Calu3 (cell line): Measurements from ENCODE around the gene NCBP2L. TPM values are rescaled to one million over a fixed set of nuclear protein-coding genes. Genes with fewer than 3 reads are reported as not detected.

Source experiments
- BruUV-seq: library from RNA; stranded (reverse); fragments of 400-500 nt; replicated peaks from 2 replicates; lab custom pipeline; 2021; lab: Mats Ljungman, UMichigan
- CTCF ChIA-PET: fragments of 300-600 bp; sonication (Branson Sonifier 250); formaldehyde crosslinking; loops from one replicate; lab custom pipeline; 2022; ENCODE audit warnings: antibody characterized with exemption; lab: Charles Lee
- DNase-seq: peaks from one replicate; pipeline ENCODE4 v3.0.0; 2022
- H3K27ac Mint-ChIP-seq: one replicate; pipeline ENCODE4 v1.8.0; 2022; ENCODE audit warnings: mixed read lengths; ENCODE audit not compliant: unreplicated experiment
- H3K27me3 Mint-ChIP-seq: one replicate; pipeline ENCODE4 v1.8.0; 2022; ENCODE audit warnings: mixed read lengths; ENCODE audit not compliant: unreplicated experiment
- H3K36me3 Mint-ChIP-seq: one replicate; pipeline ENCODE4 v1.8.0; 2022; ENCODE audit warnings: mild to moderate bottlenecking, moderate library complexity, mixed read lengths; ENCODE audit not compliant: insufficient read depth, unreplicated experiment
- H3K4me1 Mint-ChIP-seq: one replicate; pipeline ENCODE4 v1.8.0; 2022; ENCODE audit warnings: mild to moderate bottlenecking, low read depth, mixed read lengths; ENCODE audit not compliant: unreplicated experiment
- H3K4me3 Mint-ChIP-seq: one replicate; pipeline ENCODE4 v1.8.0; 2022; ENCODE audit warnings: mild to moderate bottlenecking, low read depth, moderate library complexity, mixed read lengths; ENCODE audit not compliant: unreplicated experiment
- H3K9me3 Mint-ChIP-seq: one replicate; pipeline ENCODE4 v1.8.0; 2022; ENCODE audit warnings: low read depth, mixed read lengths; ENCODE audit not compliant: unreplicated experiment
- intact Hi-C: fragments of 100-400 bp; cut with micrococcal nuclease; formaldehyde crosslinking; loops from one replicate; pipeline ENCODE4 v1.10.0; 2022; ENCODE audit not compliant: unreplicated experiment
- total RNA-seq: library from RNA; stranded (reverse); gene quantifications from 2 replicates; pipeline ENCODE4 v1.2.3, GENCODE V29; 2022
- TF ChIP-seq, protein P1 (sequence below): fragments of 200-600 bp; IDR thresholded peaks from one replicate; pipeline ENCODE4 v1.8.0; 2022; ENCODE audit warnings: antibody characterized with exemption; ENCODE audit not compliant: unreplicated experiment

Gene NCBP2L
- total RNA-seq, 1 experiment from 2014 or later: not detected

DNA sequence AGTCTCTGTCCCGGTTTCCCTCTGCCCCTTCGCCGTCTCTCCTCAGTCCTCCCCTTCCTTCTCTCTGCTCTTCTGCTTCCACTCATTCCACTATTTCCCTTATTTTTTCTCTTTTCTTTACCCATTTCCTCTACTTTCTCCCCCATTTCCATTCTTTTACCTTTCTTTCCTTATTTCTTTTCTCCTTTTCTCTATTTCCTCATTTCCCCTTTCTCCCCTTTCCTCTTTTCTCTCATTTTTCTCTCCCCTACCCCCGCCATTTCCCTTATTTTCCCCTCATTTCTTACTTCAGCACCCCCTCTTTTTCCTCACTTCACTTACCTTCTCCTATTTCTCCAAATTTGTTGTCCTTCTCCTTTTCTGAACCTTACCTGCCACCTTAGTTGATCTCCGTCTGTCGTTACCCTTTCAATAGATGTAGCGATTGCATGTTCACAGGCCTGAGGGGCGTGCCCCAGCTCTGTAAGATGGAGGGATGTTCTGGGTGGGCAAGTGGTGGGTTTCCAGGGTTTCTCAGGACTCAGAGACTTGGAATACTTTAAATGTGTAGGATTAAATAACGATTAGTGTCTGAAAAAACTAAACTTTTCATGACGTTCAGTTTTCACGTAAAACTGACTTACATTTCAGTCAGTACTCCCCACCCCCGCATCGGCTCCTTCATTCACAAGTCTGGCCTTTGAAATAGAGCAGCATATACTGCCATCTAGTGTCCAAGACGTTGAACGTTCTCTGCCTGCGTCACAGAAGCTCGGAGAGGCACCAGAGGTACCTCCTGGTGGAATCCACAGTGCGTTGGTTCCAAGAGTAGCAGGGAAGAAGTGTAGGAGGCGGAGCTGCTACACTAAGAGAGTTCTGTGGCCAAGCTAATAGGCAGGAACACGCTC lies 641 bp upstream of the NCBP2L start:
- CTCF ChIA-PET: interaction anchor here (0.6 to 3.7 kb wide), 16 partner anchors 9 to 238 kb away, joined by 3 to 51 read pairs (median 4); partner anchors contain the start of gene PRPS1
- DNase-seq: peak; percentile 73
- TF ChIP-seq, protein P1, sequence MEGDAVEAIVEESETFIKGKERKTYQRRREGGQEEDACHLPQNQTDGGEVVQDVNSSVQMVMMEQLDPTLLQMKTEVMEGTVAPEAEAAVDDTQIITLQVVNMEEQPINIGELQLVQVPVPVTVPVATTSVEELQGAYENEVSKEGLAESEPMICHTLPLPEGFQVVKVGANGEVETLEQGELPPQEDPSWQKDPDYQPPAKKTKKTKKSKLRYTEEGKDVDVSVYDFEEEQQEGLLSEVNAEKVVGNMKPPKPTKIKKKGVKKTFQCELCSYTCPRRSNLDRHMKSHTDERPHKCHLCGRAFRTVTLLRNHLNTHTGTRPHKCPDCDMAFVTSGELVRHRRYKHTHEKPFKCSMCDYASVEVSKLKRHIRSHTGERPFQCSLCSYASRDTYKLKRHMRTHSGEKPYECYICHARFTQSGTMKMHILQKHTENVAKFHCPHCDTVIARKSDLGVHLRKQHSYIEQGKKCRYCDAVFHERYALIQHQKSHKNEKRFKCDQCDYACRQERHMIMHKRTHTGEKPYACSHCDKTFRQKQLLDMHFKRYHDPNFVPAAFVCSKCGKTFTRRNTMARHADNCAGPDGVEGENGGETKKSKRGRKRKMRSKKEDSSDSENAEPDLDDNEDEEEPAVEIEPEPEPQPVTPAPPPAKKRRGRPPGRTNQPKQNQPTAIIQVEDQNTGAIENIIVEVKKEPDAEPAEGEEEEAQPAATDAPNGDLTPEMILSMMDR: peak; percentile 61
- Mint-ChIP-seq H3K27ac (peak overlapping the region; percentile 42), H3K27me3 (no peaks in the 10 kb centered on the region), H3K4me3 (peak overlapping the region; percentile 72), H3K9me3 (no peaks in the 10 kb centered on the region), H3K36me3 (peaks cover 18% of the 10 kb centered on the region), H3K4me1 (peaks cover 20% of the 10 kb centered on the region)
- no TSS peak for BruUV-seq
- intact Hi-C loops: loop anchor here (1.0 to 5.0 kb wide), 6 partner anchors 45 to 235 kb away; no protein-coding TSS in a partner anchor

DNA sequence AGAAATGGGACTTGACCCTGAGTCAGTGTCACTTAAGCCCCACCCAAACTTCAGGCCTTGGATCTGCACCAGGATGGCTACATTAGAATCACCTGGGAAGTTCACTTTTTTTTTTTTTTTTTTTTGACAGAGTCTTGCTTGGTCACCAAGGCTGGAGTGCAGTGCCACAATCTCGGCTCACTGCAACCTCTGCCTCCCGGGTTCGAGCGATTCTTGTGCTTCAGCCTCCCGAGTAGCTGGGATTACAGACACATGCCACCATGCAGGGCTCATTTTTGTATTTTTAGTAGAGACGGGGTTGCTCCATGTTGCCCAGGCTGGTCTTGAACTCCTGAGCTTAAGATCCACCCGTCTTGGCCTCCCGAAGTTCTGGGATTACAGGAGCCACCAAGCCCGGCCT lies 3.0 kb downstream of the NCBP2L start:
- Mint-ChIP-seq H3K36me3 (peaks cover 17% of the 10 kb centered on the region), H3K4me1 (peaks cover 12% of the 10 kb centered on the region), H3K27me3 (no peaks in the 10 kb centered on the region), H3K9me3 (no peaks in the 10 kb centered on the region), H3K27ac (no peak overlapping the region), H3K4me3 (no peak overlapping the region)
- no peak for DNase-seq
- BruUV-seq: no TSS peak
- CTCF ChIA-PET: no interaction called here
- TF ChIP-seq, protein P1: no peak
- intact Hi-C loops: no loop called here

DNA sequence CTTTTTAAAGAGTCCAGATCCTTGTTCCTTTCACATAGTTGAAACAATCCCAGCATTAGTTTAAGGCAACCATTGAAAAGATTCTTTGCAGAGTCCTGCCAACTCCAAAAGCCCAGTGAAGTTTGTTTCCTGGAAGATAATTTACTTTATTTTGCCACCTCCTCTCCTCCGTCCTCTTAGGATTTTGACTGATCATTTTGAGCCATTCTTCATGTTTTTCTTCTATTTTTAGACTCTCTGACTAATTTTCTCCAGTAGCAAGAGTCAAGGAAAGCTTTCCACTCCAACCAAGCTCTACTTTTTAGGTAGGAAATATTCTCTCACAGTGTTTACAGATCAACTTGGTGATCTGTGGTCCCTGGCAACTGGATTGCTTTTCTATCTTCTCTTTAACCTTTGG lies 10.3 kb downstream of the NCBP2L start:
- CTCF ChIA-PET: no interaction called here
- H3K4me3 Mint-ChIP-seq: no peak overlapping the region
- no peak overlapping the region for H3K27ac Mint-ChIP-seq
- intact Hi-C loops: no loop called here
- no peaks in the 10 kb centered on the region for H3K27me3 Mint-ChIP-seq
- no peaks in the 10 kb centered on the region for H3K4me1 Mint-ChIP-seq
- no peaks in the 10 kb centered on the region for H3K9me3 Mint-ChIP-seq
- H3K36me3 Mint-ChIP-seq: no peaks in the 10 kb centered on the region
- BruUV-seq: no TSS peak
- DNase-seq: no peak
- TF ChIP-seq, protein P1: no peak

DNA sequence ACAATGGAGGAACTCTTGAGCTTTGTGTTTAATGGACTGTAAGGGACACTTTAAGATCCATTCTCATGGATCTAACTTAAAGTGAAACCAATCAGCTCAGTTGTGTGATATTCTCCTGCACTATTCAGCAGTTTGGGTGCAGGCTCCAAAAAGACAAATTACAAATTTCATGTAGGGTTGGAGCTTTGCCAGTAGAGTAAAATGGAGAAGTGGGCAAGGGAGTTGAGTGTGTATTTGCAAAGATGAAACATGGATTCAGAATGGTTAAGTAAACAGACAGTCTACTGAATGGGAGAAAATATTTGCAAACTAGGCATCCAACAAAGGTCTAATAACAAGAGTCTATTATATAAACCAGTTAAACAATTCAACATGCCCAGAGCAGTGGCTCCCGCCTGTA lies 26.9 kb downstream of the NCBP2L start:
- intact Hi-C loops: no loop called here
- Mint-ChIP-seq H3K36me3 (no peaks in the 10 kb centered on the region), H3K27me3 (peaks cover 15% of the 10 kb centered on the region), H3K4me1 (no peaks in the 10 kb centered on the region), H3K27ac (no peak overlapping the region), H3K4me3 (no peak overlapping the region), H3K9me3 (peaks cover 3% of the 10 kb centered on the region)
- CTCF ChIA-PET: no interaction called here
- DNase-seq: no peak
- no TSS peak for BruUV-seq
- TF ChIP-seq, protein P1: no peak
